GM21367 (cell line): Measurements from ENCODE around the gene XXYLT1.
"Not testable (repeated sequence)": the region's sequence is repeated elsewhere in the genome, so short reads cannot be mapped to it uniquely, and the experiment has no call there.

Experiments
- ATAC-seq: cut with Tn5 transposase; IDR thresholded peaks from one replicate; pipeline ENCODE4 v1.9.1; 2021; ENCODE audit not compliant: unreplicated experiment

Gene XXYLT1

DNA sequence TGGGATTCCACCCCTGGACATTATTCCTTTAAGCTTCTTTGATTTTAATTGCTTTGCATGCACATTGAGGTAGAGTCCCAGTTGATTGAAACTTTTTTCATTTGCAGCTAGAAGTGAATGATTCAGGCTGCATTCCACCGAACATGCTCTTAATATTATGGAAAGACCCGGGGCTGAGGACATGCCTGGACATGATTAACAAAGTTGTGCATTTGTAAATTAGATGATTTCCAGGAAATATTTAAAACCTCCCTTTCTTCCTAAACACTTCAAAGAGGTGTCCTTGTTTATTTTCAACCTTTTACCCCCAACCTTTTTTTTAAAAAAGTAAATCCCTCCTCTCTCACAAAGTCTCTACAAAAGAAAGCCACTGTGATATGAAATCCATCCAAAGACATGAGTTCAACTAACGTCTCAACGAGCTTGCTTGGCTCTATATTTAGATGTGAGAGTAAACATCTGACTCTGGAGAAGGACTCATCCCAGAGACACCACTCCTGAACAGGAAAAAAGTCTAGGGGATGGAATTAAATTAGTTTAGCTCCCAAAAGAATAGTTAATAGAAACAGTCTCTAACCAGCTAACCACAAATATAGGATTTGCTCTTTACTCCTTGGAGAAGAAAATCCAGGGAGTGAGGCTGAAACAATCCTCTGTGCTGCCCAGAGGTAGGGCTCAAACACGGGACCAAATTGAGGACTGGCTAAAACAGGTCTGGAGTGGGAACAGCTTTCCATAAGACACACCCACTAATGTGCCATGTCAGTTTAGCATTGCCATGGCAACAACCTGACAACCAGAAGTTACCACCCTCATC lies 83.1 kb downstream of the XXYLT1 start:
- ATAC-seq = no peak

DNA sequence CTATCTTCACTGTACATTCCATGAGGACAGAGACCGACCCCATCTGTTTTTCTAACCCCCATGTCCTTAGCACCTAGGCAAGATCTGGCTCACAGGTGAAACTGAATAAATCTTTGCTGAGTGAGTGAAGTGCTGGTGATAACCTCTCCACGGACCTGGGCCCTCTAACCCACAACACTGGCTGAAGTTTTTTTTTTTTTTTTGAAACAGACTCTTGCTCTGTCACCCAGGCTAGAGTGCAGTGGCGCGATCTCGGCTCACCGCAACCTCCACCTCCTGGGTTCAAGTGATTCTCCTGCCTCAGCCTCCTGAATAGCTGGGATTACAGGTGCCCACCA lies 84.3 kb downstream of the XXYLT1 start:
- not testable (repeated sequence) for ATAC-seq

DNA sequence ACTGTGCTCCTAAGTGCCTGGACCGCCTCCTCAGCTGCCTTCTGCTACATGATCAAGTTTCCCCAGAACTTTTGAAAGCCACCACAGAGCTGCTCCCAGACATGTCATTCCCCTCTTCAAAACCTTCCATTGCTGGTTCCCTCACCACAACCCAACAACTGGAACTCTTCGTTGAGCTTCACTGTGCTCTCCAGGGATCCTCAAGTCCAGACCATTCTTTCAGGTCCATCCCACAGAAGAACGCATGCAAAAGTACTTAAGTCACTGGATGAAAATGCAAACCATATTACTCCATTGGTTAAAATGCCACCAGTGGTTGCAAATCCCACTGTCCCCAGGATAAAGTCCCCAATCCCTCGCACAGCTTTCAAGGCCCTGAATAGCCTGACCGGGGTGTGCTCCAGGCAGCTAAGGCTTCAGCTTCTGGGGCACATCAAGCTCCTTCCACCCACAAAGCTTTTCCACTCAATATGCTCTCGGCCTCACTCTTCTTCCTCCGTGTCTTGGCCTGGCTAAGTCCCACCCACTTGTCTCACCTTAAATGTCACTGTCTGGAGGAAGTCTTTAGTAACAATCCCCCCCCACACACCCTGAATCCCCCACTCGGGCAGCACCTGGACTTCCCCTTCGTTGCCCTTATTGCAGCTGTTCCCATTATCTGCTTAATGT lies 84.8 kb downstream of the XXYLT1 start:
- ATAC-seq = no peak

DNA sequence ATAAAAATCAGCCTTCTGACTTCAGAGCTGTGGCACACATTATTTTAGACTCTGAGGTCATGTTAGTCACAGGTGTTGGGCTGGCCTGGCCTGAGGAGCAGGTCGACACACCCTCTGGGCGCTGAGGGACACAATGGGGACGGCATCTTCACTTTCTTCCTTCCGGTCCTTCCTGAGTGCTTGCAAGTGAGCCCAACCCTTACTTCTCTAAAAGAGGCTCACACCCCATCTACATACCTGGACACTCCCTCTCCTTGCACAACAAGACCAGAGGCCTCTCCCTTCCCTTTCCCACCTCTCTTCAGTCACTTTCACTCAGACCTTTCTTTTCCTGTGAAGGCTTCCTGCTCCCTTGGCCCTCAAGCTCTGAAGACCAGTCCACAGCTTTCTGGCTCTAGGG lies 85.4 kb downstream of the XXYLT1 start:
- ATAC-seq = no peak

DNA sequence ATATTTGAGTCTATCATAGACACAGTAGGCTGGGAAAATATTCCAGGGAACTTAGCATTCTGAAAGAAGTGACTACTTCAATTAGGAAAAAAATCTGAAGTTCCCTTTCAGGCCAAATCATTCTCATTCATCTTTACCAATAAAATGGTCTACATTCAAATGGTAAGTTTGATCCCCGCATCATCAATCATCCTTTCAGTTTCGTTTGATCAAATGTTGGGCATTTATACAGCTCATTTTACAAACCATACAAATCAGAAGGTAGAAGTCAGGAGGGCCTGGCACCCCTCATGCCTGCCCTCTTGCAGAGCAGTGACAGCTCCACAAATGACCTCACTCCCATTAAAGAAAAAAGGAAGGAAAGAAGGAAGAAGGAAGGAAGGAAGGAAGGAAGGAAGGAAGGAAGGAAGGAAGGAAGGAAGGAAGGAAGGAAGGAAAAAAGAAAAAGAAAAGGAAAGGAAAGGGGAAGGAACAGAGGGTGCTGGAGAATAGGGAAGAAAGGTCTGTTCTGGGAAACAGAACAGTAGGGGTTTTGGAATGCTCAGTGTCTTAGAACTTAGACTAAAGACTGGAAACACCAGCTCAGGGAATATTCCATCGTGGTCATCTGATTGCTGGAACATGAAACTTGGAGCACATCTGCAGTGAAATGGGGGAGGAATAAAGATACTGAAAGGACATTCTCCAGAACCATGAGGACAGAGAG lies 86.1 kb downstream of the XXYLT1 start:
- ATAC-seq = no peak

DNA sequence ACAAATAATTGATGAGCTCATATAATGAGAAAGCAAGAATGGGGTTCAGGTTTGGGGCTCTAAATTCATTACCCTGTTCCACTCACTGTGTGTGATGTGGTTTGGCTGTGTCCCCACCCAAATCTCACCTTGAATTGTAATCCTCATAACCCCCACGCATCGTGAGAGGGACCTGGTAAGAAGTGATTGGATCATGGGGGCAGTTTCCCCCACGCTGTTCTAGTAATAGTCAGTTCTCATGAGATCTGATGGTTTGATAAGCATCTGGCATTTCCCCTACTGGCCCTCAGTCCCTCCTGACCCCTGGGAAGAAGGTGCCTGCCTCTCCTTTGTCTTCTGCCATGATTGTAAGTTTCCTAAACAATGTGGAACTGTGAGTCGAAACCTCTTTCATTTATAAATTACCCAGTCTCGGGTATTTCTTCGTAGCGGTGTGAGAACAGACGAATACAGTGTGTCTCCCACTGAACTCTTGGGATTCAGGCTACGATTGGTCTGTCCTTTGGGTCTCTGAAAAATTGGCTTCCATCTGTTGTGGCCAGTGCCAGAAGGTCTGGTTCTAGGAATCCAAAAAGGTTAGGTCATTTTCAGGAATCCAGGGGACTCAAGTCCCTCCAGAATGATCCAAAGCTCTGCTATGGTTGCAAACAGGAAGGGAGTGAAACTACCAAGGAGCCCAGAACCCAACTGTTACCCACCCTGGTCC lies 87.7 kb downstream of the XXYLT1 start:
- ATAC-seq = no peak

DNA sequence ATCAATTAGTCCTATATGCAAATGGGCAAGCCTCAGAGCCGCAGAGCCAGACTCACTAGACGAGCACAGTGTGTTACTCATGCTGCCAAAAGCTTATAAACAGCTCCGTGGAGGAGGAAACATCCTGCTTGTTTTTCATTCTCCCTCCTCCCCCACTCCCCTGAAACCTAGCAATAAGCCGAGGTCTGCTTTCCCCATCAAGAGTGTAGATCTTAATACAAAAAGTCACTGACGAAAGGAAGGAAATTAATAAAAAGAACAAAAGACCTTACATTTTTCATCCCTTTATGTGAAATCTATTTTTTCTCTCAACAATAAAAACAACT lies 88.5 kb downstream of the XXYLT1 start:
- no peak for ATAC-seq

DNA sequence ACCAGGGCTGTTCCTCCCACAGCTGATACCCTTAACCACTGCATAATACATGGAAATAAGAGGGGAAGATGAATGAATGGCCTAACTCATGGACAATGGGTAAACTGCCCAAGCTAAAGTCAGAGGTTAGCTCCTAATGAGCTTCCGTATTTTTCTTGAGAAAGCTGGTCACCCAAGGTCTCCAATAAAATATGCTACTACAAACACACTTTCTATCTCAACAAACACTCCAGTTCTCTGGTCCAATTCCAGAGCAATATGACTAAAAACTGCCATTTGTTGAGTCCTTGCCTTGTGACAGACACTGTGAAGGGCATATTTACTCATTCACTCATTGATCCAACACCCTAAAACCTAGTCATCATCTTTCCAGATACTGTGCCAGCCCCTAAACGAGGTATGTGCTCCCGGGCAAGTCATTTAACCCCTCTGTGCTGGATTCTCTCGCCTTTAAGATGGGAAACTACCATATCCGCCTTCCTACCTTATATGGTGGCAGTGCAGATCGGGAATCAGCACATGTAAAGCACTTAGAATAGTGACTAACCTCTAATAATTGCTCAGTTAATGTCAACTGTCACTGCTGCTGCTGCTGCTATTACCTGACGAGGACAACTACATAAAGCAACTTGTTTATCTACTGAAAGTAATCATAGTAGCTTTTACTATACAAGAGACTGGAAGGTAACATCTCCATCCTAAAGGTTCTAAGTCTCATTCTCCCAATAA lies 89.1 kb downstream of the XXYLT1 start:
- ATAC-seq = no peak

DNA sequence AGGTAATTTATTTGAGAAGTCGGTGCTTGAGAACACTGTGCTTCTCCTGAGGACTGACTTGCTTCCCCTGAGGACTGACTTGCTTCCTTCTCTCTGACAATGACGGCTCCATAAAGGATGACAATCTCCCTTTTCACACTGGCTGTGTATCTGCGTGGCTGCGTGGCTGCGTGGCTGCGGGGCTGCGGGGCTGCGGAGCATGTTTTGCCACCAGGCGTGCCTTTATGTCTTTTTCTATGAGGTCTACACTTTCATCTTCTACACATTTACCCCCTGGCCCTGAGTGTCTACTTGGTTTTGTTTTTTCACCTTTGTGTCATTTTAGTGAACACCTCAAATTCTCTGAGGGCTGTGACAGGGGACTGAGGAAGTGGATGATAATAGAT lies 89.9 kb downstream of the XXYLT1 start:
- no peak for ATAC-seq

DNA sequence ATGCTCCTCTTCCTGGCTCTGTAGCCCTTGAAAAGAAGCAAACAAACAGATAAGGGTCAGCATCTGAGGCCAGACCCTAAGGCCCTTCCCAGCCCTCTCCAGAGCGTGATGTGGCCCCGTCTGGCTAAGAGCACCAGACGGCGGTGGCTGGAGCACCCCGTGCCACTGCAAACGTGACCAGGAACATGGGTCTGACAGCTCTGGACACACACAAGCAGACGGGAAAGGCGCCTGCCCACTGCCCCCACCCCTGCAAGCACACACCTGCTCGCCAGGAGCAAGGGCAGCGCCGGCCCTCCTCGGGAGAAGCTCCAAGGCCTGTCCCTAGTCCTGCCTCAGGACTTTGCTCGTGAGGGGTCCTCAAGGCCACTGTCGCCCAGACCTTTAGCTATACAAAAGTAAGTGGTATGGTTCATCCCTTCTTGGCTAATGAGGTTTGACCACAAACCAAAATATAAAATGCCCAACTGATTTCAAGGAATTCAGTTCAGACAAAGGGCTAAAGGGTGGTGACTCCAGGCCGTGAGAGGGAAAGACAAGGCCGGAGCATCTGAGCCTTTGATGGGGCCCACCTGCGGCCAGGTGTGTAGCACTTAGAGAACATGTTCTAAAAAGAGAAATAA lies 90.4 kb downstream of the XXYLT1 start:
- no peak for ATAC-seq

DNA sequence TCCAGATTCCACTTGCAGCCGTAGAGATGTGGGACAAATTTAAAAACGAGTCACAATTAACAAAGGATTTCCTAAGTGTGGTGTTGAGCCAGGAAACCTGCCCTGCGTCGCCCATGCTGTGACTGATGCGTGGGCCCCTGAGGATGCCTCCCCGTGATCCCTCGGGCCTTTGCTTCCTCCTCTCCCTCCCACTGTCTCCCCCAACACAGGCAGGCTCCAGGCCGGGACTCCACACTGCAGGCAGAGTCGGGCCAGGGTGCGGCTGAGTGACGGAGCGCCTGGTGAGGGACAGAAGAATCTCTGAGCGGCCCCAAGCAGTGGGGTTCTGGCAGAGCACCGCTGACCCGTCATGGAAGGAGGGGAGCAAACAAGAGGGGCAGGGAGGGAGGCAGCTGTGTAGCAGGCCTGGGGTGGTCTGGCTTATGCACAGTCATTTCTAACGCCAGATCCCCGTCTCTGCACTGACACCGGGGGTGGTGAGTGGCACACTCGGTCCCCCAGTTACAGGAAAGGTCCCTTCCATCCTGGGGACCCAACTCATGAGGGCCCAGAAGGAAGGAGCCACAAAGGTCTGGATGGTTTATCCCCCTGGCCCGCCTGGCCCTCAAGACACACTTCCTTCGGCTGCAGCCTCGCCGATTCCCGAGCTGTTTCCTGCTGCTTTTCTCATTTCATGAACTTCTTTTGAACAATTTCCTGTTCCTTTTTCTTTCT lies 91.0 kb downstream of the XXYLT1 start:
- ATAC-seq = no peak

DNA sequence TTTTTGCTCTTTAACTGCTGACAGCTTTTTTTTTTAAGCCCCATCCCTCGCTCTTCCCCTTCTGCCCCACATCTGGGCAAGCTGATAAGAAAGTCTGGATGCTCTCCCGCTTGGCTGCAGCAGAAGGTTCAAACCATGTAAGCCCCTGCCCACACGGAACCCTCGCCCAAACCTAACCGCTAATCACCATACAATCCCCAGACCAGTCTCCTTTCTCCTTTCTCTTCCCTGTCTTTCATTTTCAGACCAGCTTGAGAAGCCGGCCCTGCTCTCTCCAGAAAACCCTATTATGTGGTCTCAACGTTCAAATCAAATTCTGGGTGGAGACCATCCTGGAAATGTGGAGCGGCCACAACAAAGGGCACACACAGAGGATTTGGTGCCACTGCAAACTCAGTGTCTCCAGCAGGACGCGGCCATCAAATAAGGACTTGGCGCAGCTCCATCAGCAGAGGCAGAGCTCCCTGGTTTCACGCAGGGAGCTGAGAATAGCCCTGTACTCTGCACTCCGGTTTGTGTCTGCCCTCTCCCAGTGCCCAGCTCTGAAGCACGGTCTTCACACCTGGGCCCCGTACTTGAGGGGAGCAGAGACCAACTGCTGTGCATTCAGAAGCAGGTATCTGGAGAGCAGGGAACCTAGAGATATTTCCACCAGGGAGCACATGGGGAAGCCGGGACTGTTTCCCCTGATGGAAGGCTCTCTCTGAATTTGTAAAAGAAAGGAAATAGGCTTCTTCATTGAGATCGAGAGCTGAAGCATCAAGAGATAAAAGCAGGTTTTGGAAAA lies 92.6 kb downstream of the XXYLT1 start:
- no peak for ATAC-seq

DNA sequence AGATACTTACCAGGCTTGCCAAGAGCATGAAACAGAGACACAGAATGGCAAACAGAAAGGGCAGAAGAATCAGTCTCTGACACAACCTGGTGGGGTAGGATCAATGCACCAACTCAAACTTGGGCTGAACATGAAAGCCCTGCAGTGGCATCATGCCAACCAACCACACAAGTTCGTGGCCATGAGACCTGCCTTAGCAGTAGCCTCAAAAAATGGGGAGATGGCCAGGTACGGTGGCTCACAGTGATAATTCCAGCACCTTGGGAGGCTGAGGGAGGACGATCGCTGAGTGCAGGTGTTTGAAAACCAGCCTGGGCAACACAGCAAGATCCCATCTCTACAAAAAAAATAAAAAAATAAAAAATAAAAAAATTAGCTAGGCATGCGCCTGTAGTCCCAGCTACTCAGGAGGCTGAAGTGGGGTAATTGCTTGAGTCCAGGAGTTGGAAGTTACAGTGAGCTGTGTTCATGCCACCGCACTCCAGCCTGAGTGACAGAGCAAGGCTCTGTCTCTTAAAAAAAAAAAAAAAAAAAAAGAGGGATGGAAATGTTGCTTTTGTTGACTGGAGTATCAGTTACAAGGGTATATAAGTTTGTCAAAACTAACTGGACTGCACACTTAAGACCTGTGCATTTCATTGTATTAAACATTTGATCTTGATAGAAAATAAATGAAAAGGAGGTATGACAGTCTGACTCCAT lies 93.4 kb downstream of the XXYLT1 start:
- no peak for ATAC-seq

DNA sequence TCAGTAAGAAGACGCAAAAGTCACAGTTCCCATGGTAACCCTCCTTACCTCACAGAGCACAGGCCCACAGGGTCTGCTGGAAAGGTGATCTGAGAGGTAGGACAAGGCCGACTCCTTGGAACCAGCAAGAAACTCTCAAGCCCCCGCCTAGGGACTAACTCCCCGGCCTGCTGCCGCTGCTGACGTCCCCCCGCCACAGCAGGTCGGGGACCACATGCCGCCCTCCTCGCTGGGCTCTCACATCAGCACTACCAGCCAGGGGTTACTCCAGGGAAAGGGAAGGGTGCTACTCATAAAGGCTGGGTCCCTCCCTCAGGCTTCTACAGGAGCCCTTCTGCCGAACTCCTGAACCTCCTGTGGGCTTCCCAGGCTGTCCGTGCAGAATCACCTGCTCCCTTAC lies 94.2 kb downstream of the XXYLT1 start:
- no peak for ATAC-seq

DNA sequence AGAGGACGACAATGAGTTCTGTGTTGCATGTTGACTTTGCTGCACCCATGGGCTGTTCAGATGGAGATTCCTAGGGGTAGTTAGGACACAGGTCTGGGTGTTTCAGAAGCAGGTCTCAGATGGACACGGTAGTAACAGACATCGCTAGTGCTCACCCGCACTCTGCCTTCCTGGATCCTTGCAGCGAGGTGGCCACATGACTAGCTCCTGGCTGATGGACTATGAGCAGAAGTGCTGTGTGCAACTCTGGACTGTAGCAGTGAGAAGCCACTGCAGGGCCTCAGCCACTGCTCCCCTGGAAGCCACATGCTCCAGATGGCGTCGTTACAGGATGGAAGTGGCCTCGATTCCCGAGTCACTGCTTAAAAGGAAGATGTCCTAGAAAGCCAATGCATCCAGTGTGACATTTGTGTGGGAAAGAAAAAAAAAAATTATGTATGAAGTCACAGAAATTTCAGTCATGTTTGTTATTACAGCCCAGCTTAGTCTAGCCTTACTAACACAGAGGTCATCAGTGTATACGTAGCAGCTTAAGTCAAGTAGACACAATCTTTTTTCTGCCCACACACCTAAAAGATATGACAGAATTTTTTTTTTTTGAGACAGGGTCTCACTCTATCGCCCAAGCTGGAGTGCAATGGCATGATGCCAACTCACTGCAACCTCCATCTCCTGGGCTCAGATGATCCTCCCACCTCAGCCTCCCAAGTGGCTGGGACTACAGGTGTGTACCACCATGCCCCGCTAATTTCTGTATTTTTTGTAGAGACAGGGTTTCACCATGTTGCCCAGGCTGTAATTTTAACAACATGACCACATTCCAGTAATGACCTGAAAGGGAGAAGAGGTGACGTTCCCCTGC lies 95.3 kb downstream of the XXYLT1 start:
- no peak for ATAC-seq

DNA sequence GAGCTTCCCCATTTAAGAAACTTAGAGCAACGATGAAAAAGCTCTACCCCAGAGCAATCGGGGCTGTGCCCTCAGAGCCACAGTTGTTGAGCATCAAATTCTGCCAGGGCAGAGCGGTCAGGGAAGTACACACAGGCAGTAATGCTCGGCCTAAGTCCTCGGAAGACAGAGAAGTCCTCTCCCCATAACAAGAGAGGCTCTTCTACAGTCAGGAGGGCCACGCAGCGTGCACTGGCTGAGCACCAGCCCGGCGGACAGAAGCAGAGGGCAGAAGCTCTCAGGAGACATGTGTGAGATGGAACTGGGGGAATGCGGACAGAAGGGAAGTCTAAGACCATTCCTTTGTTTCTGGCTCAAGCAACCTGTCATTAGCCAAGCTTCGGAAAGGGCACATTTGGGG lies 95.9 kb downstream of the XXYLT1 start:
- ATAC-seq = no peak

DNA sequence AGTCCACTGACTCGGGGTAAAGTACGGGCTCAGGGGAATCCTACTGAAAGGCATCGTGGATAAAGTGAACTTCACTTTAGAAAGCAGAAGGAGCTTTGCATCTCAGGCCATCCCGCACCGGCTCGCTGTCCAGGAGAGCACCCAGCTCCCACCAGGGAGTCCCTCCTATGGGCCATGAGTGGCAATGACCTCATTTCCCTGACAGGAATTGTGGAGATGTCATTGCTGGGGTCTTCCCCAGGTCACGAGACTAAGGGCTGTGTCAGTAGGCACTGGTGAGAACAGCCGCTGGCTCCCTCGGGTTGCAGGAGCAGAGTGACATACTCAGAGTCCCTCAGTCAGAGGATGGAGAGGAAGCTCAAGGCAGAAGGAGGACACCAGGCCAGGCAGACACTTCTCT lies 97.3 kb downstream of the XXYLT1 start:
- no peak for ATAC-seq

DNA sequence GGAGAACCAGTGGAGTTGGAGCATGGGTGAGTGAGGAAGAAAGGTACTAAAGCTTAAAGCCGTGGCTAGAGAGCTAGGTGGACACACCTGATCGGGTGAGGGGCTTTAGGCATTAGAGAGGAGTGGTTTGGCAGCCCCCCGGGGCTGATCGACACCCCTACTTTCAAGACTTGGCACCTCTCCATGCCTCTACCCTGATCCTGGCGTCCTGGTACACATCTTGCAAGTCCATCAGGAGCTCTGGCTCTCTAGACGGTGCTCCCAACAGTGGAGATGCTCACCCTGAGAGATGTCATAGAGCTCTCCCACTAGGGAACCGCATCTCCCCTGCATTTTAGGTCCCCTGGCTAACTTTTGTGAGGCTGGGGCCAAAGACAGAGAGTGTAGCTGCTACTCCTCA lies 98.1 kb downstream of the XXYLT1 start:
- no peak for ATAC-seq
